ENCODE results near the gene DCTN2.

- TF ChIP-seq CTCF (IDR thresholded peaks at IDR 0.05; ENCODE audit: poor library complexity, severe bottlenecking): no peak
- no peak for TF ChIP-seq TAF1 (IDR thresholded peaks at IDR 0.05; ENCODE audit: low read depth)
- TF ChIP-seq REST (IDR thresholded peaks at IDR 0.05; ENCODE audit: borderline replicate concordance): no peak
- no peak for TF ChIP-seq POLR2AphosphoS5 (IDR thresholded peaks at IDR 0.05)
- TF ChIP-seq MXI1 (conservative IDR thresholded peaks at IDR 0.05; ENCODE audit: poor library complexity, severe bottlenecking): no peak
- no peak for TF ChIP-seq RAD21 (conservative IDR thresholded peaks at IDR 0.05)
- TF ChIP-seq EZH2 (IDR thresholded peaks at IDR 0.05; ENCODE audit: borderline replicate concordance, insufficient read depth, low read length, poor library complexity, severe bottlenecking): no peak
- TF ChIP-seq EP300 (conservative IDR thresholded peaks at IDR 0.05; ENCODE audit: poor library complexity, severe bottlenecking): no peak
Observed at GRCh38 chr12:57577981-57578758, 31.2 kb upstream of the DCTN2 start.

Measured in neural cell (in vitro differentiated cells).